Keratinocyte (primary cell): ENCODE results near the gene ARHGAP1. TPM values are rescaled to one million over a fixed set of nuclear protein-coding genes. Genes with fewer than 3 reads are reported as not detected.

Experiments used
- DNase-seq: peaks from one replicate; pipeline ENCODE4 v3.0.0-alpha.2; 2011; ENCODE audit warnings: low read depth, missing footprints, low spot score
- FAIRE-seq: peaks from 2 replicates; lab custom pipeline; 2011; peaks lifted over from hg19 to GRCh38; lab: Jason Lieb, UNC
- H2AFZ ChIP-seq: 2 replicates; pipeline ENCODE4 v1.6.0; 2012; ENCODE audit warnings: low read length, control low read depth, inconsistent platforms; ENCODE audit not compliant: control insufficient read depth
- H3K27ac ChIP-seq: 2 replicates; pipeline ENCODE4 v1.5.1; 2011; ENCODE audit warnings: low read length; ENCODE audit not compliant: control insufficient read depth, insufficient read depth
- H3K27me3 ChIP-seq: 3 replicates; pipeline ENCODE4 v1.6.0; 2011; ENCODE audit warnings: low read length; ENCODE audit not compliant: control insufficient read depth, insufficient read depth; ENCODE audit errors: extremely low read depth
- H3K36me3 ChIP-seq, 2 experiments: 2 replicates in 1 of 2; 3 replicates in 1 of 2; pipeline ENCODE4 v1.5.1; 2011; ENCODE audit warnings: low read length in 2 of 2, mild to moderate bottlenecking in 1 of 2; ENCODE audit not compliant: control insufficient read depth in 2 of 2, insufficient read depth in 2 of 2; ENCODE audit errors: extremely low read depth in 1 of 2
- H3K4me1 ChIP-seq: 3 replicates; pipeline ENCODE4 v1.5.1; 2011; ENCODE audit warnings: low read length; ENCODE audit not compliant: control insufficient read depth, insufficient read depth; ENCODE audit errors: extremely low read depth
- H3K4me2 ChIP-seq: 3 replicates; pipeline ENCODE4 v1.6.0; 2011; ENCODE audit warnings: low read depth, low read length; ENCODE audit not compliant: control insufficient read depth, insufficient read depth; ENCODE audit errors: extremely low read depth
- H3K4me3 ChIP-seq, 3 experiments: fragments of 200-600 bp in 1 of 3; sonication (generic) in 1 of 3; 2 replicates in 2 of 3; 3 replicates in 1 of 3; pipeline ENCODE4 v1.5.1; 2011 to 2016; ENCODE audit warnings: low read length in 3 of 3, mild to moderate bottlenecking in 3 of 3, control low read depth in 2 of 3, inconsistent platforms in 1 of 3, low read depth in 1 of 3, mixed read lengths in 1 of 3, mixed run types in 1 of 3, moderate library complexity in 1 of 3; ENCODE audit not compliant: control insufficient read depth in 2 of 3, insufficient read depth in 2 of 3; ENCODE audit errors: extremely low read depth in 1 of 3
- H3K79me2 ChIP-seq: 2 replicates; pipeline ENCODE4 v1.6.0; 2012; ENCODE audit warnings: low read length; ENCODE audit not compliant: control insufficient read depth, insufficient read depth
- H3K9ac ChIP-seq: 3 replicates; pipeline ENCODE4 v1.6.0; 2011; ENCODE audit warnings: low read length; ENCODE audit not compliant: control insufficient read depth, insufficient read depth; ENCODE audit errors: extremely low read depth
- H3K9me1 ChIP-seq: 3 replicates; pipeline ENCODE4 v1.6.0; 2011; ENCODE audit warnings: low read length; ENCODE audit not compliant: control insufficient read depth, insufficient read depth; ENCODE audit errors: extremely low read depth
- H3K9me3 ChIP-seq: 2 replicates; pipeline ENCODE4 v1.5.1; 2012; ENCODE audit warnings: low read depth, low read length; ENCODE audit not compliant: control insufficient read depth
- H4K20me1 ChIP-seq: 3 replicates; pipeline ENCODE4 v1.6.0; 2011; ENCODE audit warnings: low read length; ENCODE audit not compliant: control insufficient read depth, insufficient read depth; ENCODE audit errors: extremely low read depth
- EZH2 ChIP-seq: IDR thresholded peaks from one replicate; pipeline ENCODE4 v1.6.1; 2012; ENCODE audit warnings: inconsistent platforms, mild to moderate bottlenecking, low read length, moderate library complexity
- dilution Hi-C: fragments of 300-500 bp; cut with MboI; formaldehyde crosslinking; loops from one replicate; pipeline ENCODE4 v1.7.0; 2020; ENCODE audit warnings: low sequenced_read_pairs; ENCODE audit not compliant: extremely low pct_ligation_motif_present
- polyA plus RNA-seq, 5 experiments: library from polyadenylated mRNA; depleted of rRNA in 3 of 5; stranded (reverse) in 3 of 5; stranded (forward) in 1 of 5; unstranded in 1 of 5; fragments of >200 nt; gene quantifications; 1 replicate in 1 of 5; 2 replicates in 3 of 5; 3 replicates in 1 of 5; pipeline versions ENCODE4 v1.2.1 to v1.2.3, GENCODE V29; 2011 to 2012; ENCODE audit warnings: missing spikeins in 2 of 5, low read depth in 1 of 5, low replicate concordance in 1 of 5
- TF ChIP-seq, protein P1 (sequence below), 3 experiments: IDR thresholded peaks in 1 of 3; conservative IDR thresholded peaks in 1 of 3; optimal IDR thresholded peaks in 1 of 3; 2 replicates in 2 of 3; 3 replicates in 1 of 3; pipeline versions ENCODE3 to v1.5.1; 2011; ENCODE audit warnings: low read length in 3 of 3, mild to moderate bottlenecking in 3 of 3, moderate library complexity in 2 of 3, control low read depth in 1 of 3, inconsistent platforms in 1 of 3; ENCODE audit not compliant: insufficient read depth in 2 of 3; ENCODE audit errors: extremely low read depth in 1 of 3

The ARHGAP1 gene
- polyA plus RNA-seq, 1 donor (not counting 4 experiments of a cell fraction or from before 2014, with no cell fraction given): 19.5 TPM

- Histone ChIP-seq H2AFZ (no peak overlapping the region), H3K9ac (no peak overlapping the region), H3K36me3 (no peaks in the 10 kb centered on the region), H3K4me3 (no peak overlapping the region), H3K27me3 (no peaks in the 10 kb centered on the region), H3K27ac (no peak overlapping the region), H3K4me1 (no peaks in the 10 kb centered on the region), H4K20me1 (no peaks in the 10 kb centered on the region), H3K9me3 (no peaks in the 10 kb centered on the region), H3K4me2 (no peak overlapping the region), H3K9me1 (no peaks in the 10 kb centered on the region), H3K79me2 (no peaks in the 10 kb centered on the region)
- FAIRE-seq (no peak), DNase-seq (no peak)
- TF ChIP-seq, protein P1, sequence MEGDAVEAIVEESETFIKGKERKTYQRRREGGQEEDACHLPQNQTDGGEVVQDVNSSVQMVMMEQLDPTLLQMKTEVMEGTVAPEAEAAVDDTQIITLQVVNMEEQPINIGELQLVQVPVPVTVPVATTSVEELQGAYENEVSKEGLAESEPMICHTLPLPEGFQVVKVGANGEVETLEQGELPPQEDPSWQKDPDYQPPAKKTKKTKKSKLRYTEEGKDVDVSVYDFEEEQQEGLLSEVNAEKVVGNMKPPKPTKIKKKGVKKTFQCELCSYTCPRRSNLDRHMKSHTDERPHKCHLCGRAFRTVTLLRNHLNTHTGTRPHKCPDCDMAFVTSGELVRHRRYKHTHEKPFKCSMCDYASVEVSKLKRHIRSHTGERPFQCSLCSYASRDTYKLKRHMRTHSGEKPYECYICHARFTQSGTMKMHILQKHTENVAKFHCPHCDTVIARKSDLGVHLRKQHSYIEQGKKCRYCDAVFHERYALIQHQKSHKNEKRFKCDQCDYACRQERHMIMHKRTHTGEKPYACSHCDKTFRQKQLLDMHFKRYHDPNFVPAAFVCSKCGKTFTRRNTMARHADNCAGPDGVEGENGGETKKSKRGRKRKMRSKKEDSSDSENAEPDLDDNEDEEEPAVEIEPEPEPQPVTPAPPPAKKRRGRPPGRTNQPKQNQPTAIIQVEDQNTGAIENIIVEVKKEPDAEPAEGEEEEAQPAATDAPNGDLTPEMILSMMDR (optimal IDR thresholded peaks at IDR 0.05 in 1 of 3, IDR thresholded peaks at IDR 0.05 in 1 of 3, conservative IDR thresholded peaks at IDR 0.05 in 1 of 3; ENCODE audit: extremely low read depth in 1 of 3, insufficient read depth in 2 of 3, low read length in 3 of 3): no peak
- no peak for TF ChIP-seq EZH2
- dilution Hi-C loops: no loop called here
Observed at GRCh38 chr11:46726206-46726862, 25.9 kb upstream of the ARHGAP1 start.

GRCh38 chr11:46725338-46726205, 25.2 kb upstream of the ARHGAP1 start:
- DNase-seq (no peak), FAIRE-seq (no peak)
- no peaks in the 10 kb centered on the region for H3K27me3 ChIP-seq
- no peaks in the 10 kb centered on the region for H3K36me3 ChIP-seq
- dilution Hi-C loops: no loop called here
- H3K9me3 ChIP-seq: no peaks in the 10 kb centered on the region
- no peak overlapping the region for H3K4me2 ChIP-seq
- TF ChIP-seq, protein P1 (optimal IDR thresholded peaks at IDR 0.05 in 1 of 3, IDR thresholded peaks at IDR 0.05 in 1 of 3, conservative IDR thresholded peaks at IDR 0.05 in 1 of 3; ENCODE audit: extremely low read depth in 1 of 3, insufficient read depth in 2 of 3, low read length in 3 of 3): no peak
- TF ChIP-seq EZH2: no peak
- H2AFZ ChIP-seq: no peak overlapping the region
- no peaks in the 10 kb centered on the region for H3K9me1 ChIP-seq
- no peaks in the 10 kb centered on the region for H3K79me2 ChIP-seq
- no peaks in the 10 kb centered on the region for H3K4me1 ChIP-seq
- H3K4me3 ChIP-seq: no peak overlapping the region
- H3K27ac ChIP-seq: no peak overlapping the region
- no peak overlapping the region for H3K9ac ChIP-seq
- no peaks in the 10 kb centered on the region for H4K20me1 ChIP-seq
